ENCODE measurements around the gene NAXD. TPM values are rescaled to one million over a fixed set of nuclear protein-coding genes. Genes with fewer than 3 reads are reported as not detected.

NAXD gene
- total RNA-seq, 2 experiments from 2014 or later, result 8.3 to 12.5 TPM

GRCh38 chr13:110649551-110649950 is 34.2 kb downstream of the NAXD start:
- H3K27ac ChIP-seq (ENCODE audit: low read depth, low read length, poor library complexity, severe bottlenecking), result no peak overlapping the region
- CTCF ChIA-PET (ENCODE audit: unreplicated experiment), result no interaction called here
- no peaks in the 10 kb centered on the region for H3K79me2 ChIP-seq (ENCODE audit: insufficient read depth, low read depth, low read length)
- no peaks in the 10 kb centered on the region for H3K9me2 ChIP-seq (ENCODE audit: insufficient read depth, low read length)
- DNase-seq (ENCODE audit: low spot score), result no peak
- no peaks in the 10 kb centered on the region for H3K9me3 ChIP-seq (ENCODE audit: low read length)
- no peak overlapping the region for H3K4me2 ChIP-seq (ENCODE audit: low read length)
- intact Hi-C loops (cut with micrococcal nuclease; ENCODE audit: unreplicated experiment), result no loop called here
- no peak overlapping the region for H2AFZ ChIP-seq (ENCODE audit: low read length)
- H3K4me1 ChIP-seq (ENCODE audit: insufficient read depth, low read length, poor library complexity, severe bottlenecking), result peaks cover 8% of the 10 kb centered on the region
- POLR2A ChIA-PET, result no interaction called here
- no peak for TF ChIP-seq CTCF (conservative IDR thresholded peaks at IDR 0.05; ENCODE audit: low read length)
- peaks cover 1% of the 10 kb centered on the region; the same call in 1 of the 2 replicates for H3K36me3 ChIP-seq (ENCODE audit: insufficient read depth, low read length)
- no peak overlapping the region for H3K4me3 ChIP-seq (ENCODE audit: low read depth, low read length, poor library complexity, severe bottlenecking)
- no peaks in the 10 kb centered on the region for H4K20me1 ChIP-seq (ENCODE audit: insufficient read depth, low read length)
- BruUV-seq (replicated peaks), result no TSS peak

- no peak for DNase-seq (ENCODE audit: low spot score)
- Histone ChIP-seq H3K4me3 (ENCODE audit: low read depth, low read length, poor library complexity, severe bottlenecking) (no peak overlapping the region), H3K27ac (ENCODE audit: low read depth, low read length, poor library complexity, severe bottlenecking) (no peak overlapping the region), H3K9me3 (ENCODE audit: low read length) (no peaks in the 10 kb centered on the region), H3K36me3 (ENCODE audit: insufficient read depth, low read length) (no peaks in the 10 kb centered on the region), H3K4me2 (ENCODE audit: low read length) (no peak overlapping the region), H3K9me2 (ENCODE audit: insufficient read depth, low read length) (no peaks in the 10 kb centered on the region), H3K79me2 (ENCODE audit: insufficient read depth, low read depth, low read length) (no peaks in the 10 kb centered on the region), H3K4me1 (ENCODE audit: insufficient read depth, low read length, poor library complexity, severe bottlenecking) (no peaks in the 10 kb centered on the region), H2AFZ (ENCODE audit: low read length) (no peak overlapping the region), H4K20me1 (ENCODE audit: insufficient read depth, low read length) (no peaks in the 10 kb centered on the region)
- ChIA-PET POLR2A (no interaction called here), CTCF (ENCODE audit: unreplicated experiment) (no interaction called here)
- TF ChIP-seq CTCF (conservative IDR thresholded peaks at IDR 0.05; ENCODE audit: low read length), result no peak
- TF ChIP-seq EZH2phosphoT487 (IDR thresholded peaks at IDR 0.05; ENCODE audit: borderline replicate concordance, low read depth, low read length), result no peak
- BruUV-seq (replicated peaks), result no TSS peak
- intact Hi-C loops (cut with micrococcal nuclease; ENCODE audit: unreplicated experiment), result no loop called here
Measured at GRCh38 chr13:110650436-110650835, 35.1 kb downstream of the NAXD start.

- intact Hi-C loops (cut with micrococcal nuclease; ENCODE audit: unreplicated experiment), result no loop called here
- Histone ChIP-seq H3K9me2 (ENCODE audit: insufficient read depth, low read length) (no peaks in the 10 kb centered on the region), H3K79me2 (ENCODE audit: insufficient read depth, low read depth, low read length) (no peaks in the 10 kb centered on the region), H3K4me1 (ENCODE audit: insufficient read depth, low read length, poor library complexity, severe bottlenecking) (no peaks in the 10 kb centered on the region), H3K36me3 (ENCODE audit: insufficient read depth, low read length) (no peaks in the 10 kb centered on the region), H3K27ac (ENCODE audit: low read depth, low read length, poor library complexity, severe bottlenecking) (no peak overlapping the region), H2AFZ (ENCODE audit: low read length) (no peak overlapping the region), H4K20me1 (ENCODE audit: insufficient read depth, low read length) (no peaks in the 10 kb centered on the region), H3K9me3 (ENCODE audit: low read length) (no peaks in the 10 kb centered on the region), H3K4me2 (ENCODE audit: low read length) (no peak overlapping the region), H3K4me3 (ENCODE audit: low read depth, low read length, poor library complexity, severe bottlenecking) (no peak overlapping the region)
- ChIA-PET CTCF (ENCODE audit: unreplicated experiment) (no interaction called here), POLR2A (no interaction called here)
- no peak for DNase-seq (ENCODE audit: low spot score)
- TF ChIP-seq CTCF (conservative IDR thresholded peaks at IDR 0.05; ENCODE audit: low read length), result no peak
- no peak for TF ChIP-seq EZH2phosphoT487 (IDR thresholded peaks at IDR 0.05; ENCODE audit: borderline replicate concordance, low read depth, low read length)
- BruUV-seq (replicated peaks), result no TSS peak
Measured at GRCh38 chr13:110651271-110651670, 35.9 kb downstream of the NAXD start.
